ENCODE measurements around the gene LDAH. TPM values are rescaled to one million over a fixed set of nuclear protein-coding genes. Genes with fewer than 3 reads are reported as not detected.

LDAH gene
- total RNA-seq, 1 experiment from 2014 or later = 78.5 TPM

- Histone ChIP-seq H3K4me1 (ENCODE audit: low read length) (peaks cover 7% of the 10 kb centered on the region), H2AFZ (ENCODE audit: low read length) (no peak overlapping the region), H3K9me3 (ENCODE audit: low read length) (no peaks in the 10 kb centered on the region), H3K79me2 (ENCODE audit: low read length) (no peaks in the 10 kb centered on the region), H3K36me3 (ENCODE audit: insufficient read depth, low read length) (no peaks in the 10 kb centered on the region), H3K4me2 (ENCODE audit: low read depth, low read length, poor library complexity, severe bottlenecking) (no peak overlapping the region), H3K9ac (ENCODE audit: low read length) (no peak overlapping the region), H3K27me3 (ENCODE audit: low read length) (no peaks in the 10 kb centered on the region), H3K4me3 (ENCODE audit: low read length) (no peak overlapping the region), H3K9me2 (replicated peaks; ENCODE audit: insufficient read depth, low read length) (no peaks in the 10 kb centered on the region), H4K20me1 (ENCODE audit: insufficient read depth, low read depth, low read length) (no peaks in the 10 kb centered on the region), H3K27ac (ENCODE audit: low read length) (no peak overlapping the region)
- DNase-seq = no peak
These were observed 157.5 kb downstream of the LDAH start for GRCh38 chr2:20665243-20666004.

GRCh38 chr2:20664431-20665242 lies 158.3 kb downstream of the LDAH start:
- Histone ChIP-seq H4K20me1 (ENCODE audit: insufficient read depth, low read depth, low read length) (no peaks in the 10 kb centered on the region), H3K27ac (ENCODE audit: low read length) (no peak overlapping the region), H3K79me2 (ENCODE audit: low read length) (no peaks in the 10 kb centered on the region), H3K4me2 (ENCODE audit: low read depth, low read length, poor library complexity, severe bottlenecking) (no peak overlapping the region), H3K4me3 (ENCODE audit: low read length) (no peak overlapping the region), H3K9ac (ENCODE audit: low read length) (no peak overlapping the region), H3K27me3 (ENCODE audit: low read length) (no peaks in the 10 kb centered on the region), H2AFZ (ENCODE audit: low read length) (no peak overlapping the region), H3K9me2 (replicated peaks; ENCODE audit: insufficient read depth, low read length) (no peaks in the 10 kb centered on the region), H3K36me3 (ENCODE audit: insufficient read depth, low read length) (no peaks in the 10 kb centered on the region), H3K4me1 (ENCODE audit: low read length) (peaks cover 7% of the 10 kb centered on the region), H3K9me3 (ENCODE audit: low read length) (no peaks in the 10 kb centered on the region)
- no peak for DNase-seq

- Histone ChIP-seq H3K4me1 (ENCODE audit: low read length) (peaks cover 7% of the 10 kb centered on the region), H3K36me3 (ENCODE audit: insufficient read depth, low read length) (no peaks in the 10 kb centered on the region), H4K20me1 (ENCODE audit: insufficient read depth, low read depth, low read length) (no peaks in the 10 kb centered on the region), H3K27me3 (ENCODE audit: low read length) (no peaks in the 10 kb centered on the region), H3K4me3 (ENCODE audit: low read length) (no peak overlapping the region), H2AFZ (ENCODE audit: low read length) (no peak overlapping the region), H3K27ac (ENCODE audit: low read length) (no peak overlapping the region), H3K9me3 (ENCODE audit: low read length) (no peaks in the 10 kb centered on the region), H3K9me2 (replicated peaks; ENCODE audit: insufficient read depth, low read length) (no peaks in the 10 kb centered on the region), H3K79me2 (ENCODE audit: low read length) (no peaks in the 10 kb centered on the region), H3K4me2 (ENCODE audit: low read depth, low read length, poor library complexity, severe bottlenecking) (no peak overlapping the region), H3K9ac (ENCODE audit: low read length) (no peak overlapping the region)
- DNase-seq = no peak
These were observed 158.9 kb downstream of the LDAH start for GRCh38 chr2:20664071-20664390.

- H3K27me3 ChIP-seq (ENCODE audit: low read length) = no peaks in the 10 kb centered on the region
- H3K9me2 ChIP-seq (replicated peaks; ENCODE audit: insufficient read depth, low read length) = no peaks in the 10 kb centered on the region
- no peak overlapping the region for H3K27ac ChIP-seq (ENCODE audit: low read length)
- H3K79me2 ChIP-seq (ENCODE audit: low read length) = no peaks in the 10 kb centered on the region
- H3K36me3 ChIP-seq (ENCODE audit: insufficient read depth, low read length) = no peaks in the 10 kb centered on the region
- H3K4me3 ChIP-seq (ENCODE audit: low read length) = no peak overlapping the region
- no peaks in the 10 kb centered on the region for H4K20me1 ChIP-seq (ENCODE audit: insufficient read depth, low read depth, low read length)
- no peak overlapping the region for H3K4me2 ChIP-seq (ENCODE audit: low read depth, low read length, poor library complexity, severe bottlenecking)
- H3K4me1 ChIP-seq (ENCODE audit: low read length) = peaks cover 7% of the 10 kb centered on the region
- no peaks in the 10 kb centered on the region for H3K9me3 ChIP-seq (ENCODE audit: low read length)
- no peak overlapping the region for H2AFZ ChIP-seq (ENCODE audit: low read length)
- no peak overlapping the region for H3K9ac ChIP-seq (ENCODE audit: low read length)
- DNase-seq = no peak
These were observed 159.5 kb downstream of the LDAH start for GRCh38 chr2:20663196-20664070.

GRCh38 chr2:20662308-20662937 lies 160.5 kb downstream of the LDAH start:
- no peaks in the 10 kb centered on the region for H3K9me2 ChIP-seq (replicated peaks; ENCODE audit: insufficient read depth, low read length)
- H3K4me3 ChIP-seq (ENCODE audit: low read length) = no peak overlapping the region
- DNase-seq = no peak
- no peak overlapping the region for H2AFZ ChIP-seq (ENCODE audit: low read length)
- no peaks in the 10 kb centered on the region for H3K79me2 ChIP-seq (ENCODE audit: low read length)
- peaks cover 7% of the 10 kb centered on the region for H3K4me1 ChIP-seq (ENCODE audit: low read length)
- H4K20me1 ChIP-seq (ENCODE audit: insufficient read depth, low read depth, low read length) = no peaks in the 10 kb centered on the region
- H3K27me3 ChIP-seq (ENCODE audit: low read length) = no peaks in the 10 kb centered on the region
- H3K4me2 ChIP-seq (ENCODE audit: low read depth, low read length, poor library complexity, severe bottlenecking) = no peak overlapping the region
- no peak overlapping the region for H3K27ac ChIP-seq (ENCODE audit: low read length)
- no peaks in the 10 kb centered on the region for H3K36me3 ChIP-seq (ENCODE audit: insufficient read depth, low read length)
- no peaks in the 10 kb centered on the region for H3K9me3 ChIP-seq (ENCODE audit: low read length)
- no peak overlapping the region for H3K9ac ChIP-seq (ENCODE audit: low read length)

GRCh38 chr2:20661421-20662307 lies 161.2 kb downstream of the LDAH start:
- H2AFZ ChIP-seq (ENCODE audit: low read length) = no peak overlapping the region

GRCh38 chr2:20660506-20661420 lies 162.1 kb downstream of the LDAH start:
- Histone ChIP-seq H3K36me3 (ENCODE audit: insufficient read depth, low read length) (no peaks in the 10 kb centered on the region), H3K79me2 (ENCODE audit: low read length) (no peaks in the 10 kb centered on the region), H3K4me1 (ENCODE audit: low read length) (no peaks in the 10 kb centered on the region), H3K27ac (ENCODE audit: low read length) (no peak overlapping the region), H3K9me3 (ENCODE audit: low read length) (no peaks in the 10 kb centered on the region), H3K9me2 (replicated peaks; ENCODE audit: insufficient read depth, low read length) (no peaks in the 10 kb centered on the region), H3K4me3 (ENCODE audit: low read length) (no peak overlapping the region), H4K20me1 (ENCODE audit: insufficient read depth, low read depth, low read length) (no peaks in the 10 kb centered on the region), H3K9ac (ENCODE audit: low read length) (no peak overlapping the region), H3K27me3 (ENCODE audit: low read length) (no peaks in the 10 kb centered on the region), H3K4me2 (ENCODE audit: low read depth, low read length, poor library complexity, severe bottlenecking) (no peak overlapping the region), H2AFZ (ENCODE audit: low read length) (no peak overlapping the region)
- no peak for DNase-seq

More at GRCh38 chr2:20661421-20662307, 161.2 kb downstream of the LDAH start:
- Histone ChIP-seq H3K36me3 (ENCODE audit: insufficient read depth, low read length) (no peaks in the 10 kb centered on the region), H4K20me1 (ENCODE audit: insufficient read depth, low read depth, low read length) (no peaks in the 10 kb centered on the region), H3K9me3 (ENCODE audit: low read length) (no peaks in the 10 kb centered on the region), H3K4me1 (ENCODE audit: low read length) (peaks cover 6% of the 10 kb centered on the region), H3K4me3 (ENCODE audit: low read length) (no peak overlapping the region), H3K9me2 (replicated peaks; ENCODE audit: insufficient read depth, low read length) (no peaks in the 10 kb centered on the region), H3K27me3 (ENCODE audit: low read length) (no peaks in the 10 kb centered on the region), H3K79me2 (ENCODE audit: low read length) (no peaks in the 10 kb centered on the region), H3K4me2 (ENCODE audit: low read depth, low read length, poor library complexity, severe bottlenecking) (no peak overlapping the region), H3K9ac (ENCODE audit: low read length) (no peak overlapping the region), H3K27ac (ENCODE audit: low read length) (no peak overlapping the region)
- peak; percentile 90 for DNase-seq

Measured in Karpas-422 (cell line).